Middle frontal gyrus (tissue), 1 donor: ENCODE measurements around the gene KRTAP21-3.
"Not testable (repeated sequence)": the region's sequence is repeated elsewhere in the genome, so short reads cannot be mapped to it uniquely, and the experiment has no call there.

Experiments used
- DNase-seq: peaks from one replicate; pipeline ENCODE4 v3.0.0-alpha.2; 2015; ENCODE audit warnings: low spot score; ENCODE audit errors: extremely low spot score

Gene KRTAP21-3, protein sequence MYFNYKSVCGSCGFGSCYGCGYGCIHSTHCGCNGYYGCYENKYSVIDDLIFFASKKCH

DNA sequence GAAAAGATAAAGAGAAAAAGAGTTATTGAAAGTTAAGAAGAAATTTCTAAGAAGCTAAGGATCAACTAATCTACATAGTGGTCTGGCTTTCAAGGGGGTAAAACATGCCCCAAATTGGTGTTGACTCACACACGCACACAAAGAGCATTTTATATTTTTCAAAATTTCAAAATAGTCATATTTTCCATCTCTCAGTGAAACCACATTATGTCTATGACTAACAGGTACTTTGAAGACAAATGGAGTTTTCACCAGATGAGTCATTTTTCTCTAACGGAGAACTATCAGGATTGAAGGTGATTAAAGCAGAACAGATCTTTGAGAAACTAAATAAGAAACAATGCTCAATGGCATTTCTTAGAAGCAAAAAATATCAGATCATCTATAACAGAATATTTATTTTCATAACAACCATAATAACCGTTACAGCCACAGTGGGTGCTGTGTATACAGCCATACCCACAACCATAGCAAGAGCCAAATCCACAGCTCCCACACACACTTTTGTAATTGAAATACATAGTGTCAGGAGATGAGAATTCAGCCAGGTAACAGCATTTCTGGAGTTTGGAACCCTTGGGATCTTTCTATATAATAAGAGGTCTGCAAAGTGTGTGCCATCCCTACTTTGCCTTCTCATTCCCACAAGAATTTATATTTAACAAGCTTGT is at the start of gene KRTAP21-3:
KRTAP21-3 (minus strand) TSS at position 539 of the 671 bp plus-strand sequence; CDS start at position 521, 18 bp downstream.
- no peak for DNase-seq

DNA sequence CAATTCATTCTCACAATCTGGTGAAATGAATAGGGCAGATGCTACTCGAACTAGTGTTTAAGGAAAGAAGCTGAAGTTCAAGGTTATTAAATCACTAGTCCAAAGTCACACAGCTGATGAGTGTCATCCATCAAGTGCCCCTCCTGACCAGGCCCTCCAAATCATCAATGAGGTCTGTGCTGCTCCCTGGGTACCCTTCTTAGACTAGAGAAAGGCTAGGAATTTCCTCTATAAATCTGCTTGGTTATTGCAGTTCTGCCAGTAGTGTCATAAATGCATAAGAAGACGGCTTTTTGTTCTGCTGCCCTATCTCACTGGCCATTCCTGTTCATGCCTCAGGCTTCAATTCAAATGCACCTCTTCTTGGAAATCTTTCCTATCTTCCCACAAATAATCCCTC is 42.2 kb upstream of the KRTAP21-3 start:
- no peak for DNase-seq

DNA sequence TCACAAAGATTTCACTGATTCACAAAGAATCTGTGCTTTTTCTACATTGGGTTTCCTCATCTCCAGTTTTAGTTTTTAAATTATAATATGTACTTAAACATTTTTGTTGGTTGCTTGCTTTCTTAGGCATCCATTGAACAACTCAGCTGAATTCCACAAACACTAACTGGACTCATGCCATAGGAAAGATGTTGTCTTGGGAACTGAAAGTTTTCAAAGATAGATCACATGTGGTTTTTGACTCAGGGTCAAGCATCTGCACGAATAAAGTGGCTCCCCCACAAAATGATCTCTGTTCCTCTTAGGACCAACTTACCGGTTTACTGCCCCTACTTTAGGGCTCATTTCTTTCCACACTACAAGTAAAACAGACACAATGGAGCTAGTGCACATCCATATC is 39.7 kb upstream of the KRTAP21-3 start:
- no peak for DNase-seq

DNA sequence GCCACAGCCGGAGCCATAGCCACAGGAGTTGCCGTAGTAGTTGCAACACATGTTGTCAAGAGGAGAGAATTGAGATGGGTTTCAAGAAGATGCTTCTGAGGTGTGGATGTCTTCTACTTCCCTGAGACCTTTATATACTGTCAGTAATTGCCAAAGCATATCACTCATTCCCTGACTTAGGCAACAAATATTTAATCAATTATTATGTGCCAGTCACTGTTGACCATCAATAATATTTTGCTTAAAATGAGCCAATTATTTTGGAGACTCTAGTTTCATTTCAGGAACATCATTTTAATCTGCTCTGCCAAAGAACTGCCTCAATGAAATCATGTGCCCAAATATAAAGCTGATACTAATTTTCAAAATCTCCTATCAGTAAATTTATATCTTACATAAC is 36.8 kb upstream of the KRTAP21-3 start, which contains the start of gene KRTAP21-1:
KRTAP21-1 (minus strand) TSS at position 101 of the 400 bp plus-strand sequence; CDS start at position 51, 50 bp downstream.
- not testable (repeated sequence) for DNase-seq

DNA sequence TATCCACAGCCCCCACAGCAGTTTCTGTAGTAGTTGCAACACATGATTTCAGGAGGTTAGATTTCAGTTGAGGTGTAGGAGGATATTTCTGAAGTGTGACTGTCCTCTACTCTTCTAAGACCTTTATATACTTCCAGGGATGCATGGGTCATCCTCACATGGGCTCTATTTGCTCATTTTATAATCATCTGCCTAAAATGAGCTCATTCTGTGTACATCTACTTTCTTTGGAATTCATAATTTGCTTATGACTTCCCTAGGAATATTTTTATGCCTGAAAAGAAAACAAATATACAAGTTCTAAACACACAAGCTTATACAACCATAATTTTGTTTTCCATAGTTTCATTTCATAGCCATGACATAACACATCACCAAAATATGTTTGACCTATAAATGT is 28.6 kb upstream of the KRTAP21-3 start, which contains the start of gene KRTAP21-2:
KRTAP21-2 (minus strand) TSS at position 101 of the 400 bp plus-strand sequence; CDS start at position 44, 57 bp downstream.
- DNase-seq = no peak

DNA sequence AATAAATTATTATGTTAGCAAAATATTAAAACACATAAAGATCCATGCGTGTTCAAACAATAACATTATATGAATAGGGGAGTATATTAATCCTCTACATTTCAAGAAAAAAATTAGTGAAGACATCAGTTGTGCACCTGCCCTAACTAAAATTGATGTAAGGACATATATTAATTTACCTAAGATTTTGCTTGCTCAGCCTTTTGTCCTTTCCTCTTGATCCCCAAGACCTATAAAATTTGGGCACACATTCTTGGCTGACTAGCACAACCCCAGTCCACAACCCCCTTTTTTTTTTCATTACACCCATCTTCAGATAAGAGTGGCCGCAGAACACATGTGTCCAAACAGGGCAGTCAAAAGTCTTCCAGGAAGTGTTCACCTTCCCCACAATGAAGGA is 21.9 kb upstream of the KRTAP21-3 start:
- no peak for DNase-seq

DNA sequence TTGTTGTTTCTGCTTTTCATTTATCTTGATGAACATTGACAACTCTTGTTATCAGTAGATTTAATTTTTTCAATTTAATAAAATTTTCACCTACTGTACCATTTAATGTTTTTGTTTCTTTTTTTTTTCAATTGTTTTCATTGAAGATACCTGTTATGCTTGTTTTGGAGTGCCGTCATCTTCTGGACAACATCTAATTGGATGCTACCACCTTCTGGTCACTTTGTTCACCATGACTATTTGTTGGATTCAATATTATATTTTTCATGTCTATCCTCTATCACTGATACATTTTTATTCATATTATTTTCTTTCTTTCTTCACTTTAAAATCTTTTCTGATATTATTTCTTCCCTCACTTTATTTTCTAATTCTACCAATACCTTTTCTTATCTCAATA is 14.4 kb upstream of the KRTAP21-3 start:
- no peak for DNase-seq

DNA sequence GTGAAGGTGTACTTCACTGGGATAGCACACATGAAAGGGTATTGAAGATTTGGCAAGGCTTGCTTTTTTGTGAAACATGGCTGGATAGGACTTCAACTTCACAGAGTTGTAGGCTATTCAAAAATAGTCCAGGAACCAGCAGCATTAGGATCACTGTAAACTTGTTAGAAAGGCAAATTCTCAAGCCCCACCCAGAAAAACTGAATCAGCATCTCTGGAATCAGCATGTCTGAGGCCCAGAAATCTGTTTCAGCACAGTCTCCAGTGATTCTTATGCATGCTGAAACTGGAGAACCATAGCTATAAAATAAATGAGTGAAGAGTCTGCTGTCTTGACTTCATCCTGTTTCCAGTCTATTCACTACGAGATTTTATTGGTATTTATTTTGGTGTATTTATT is 8.1 kb upstream of the KRTAP21-3 start:
- no peak for DNase-seq

DNA sequence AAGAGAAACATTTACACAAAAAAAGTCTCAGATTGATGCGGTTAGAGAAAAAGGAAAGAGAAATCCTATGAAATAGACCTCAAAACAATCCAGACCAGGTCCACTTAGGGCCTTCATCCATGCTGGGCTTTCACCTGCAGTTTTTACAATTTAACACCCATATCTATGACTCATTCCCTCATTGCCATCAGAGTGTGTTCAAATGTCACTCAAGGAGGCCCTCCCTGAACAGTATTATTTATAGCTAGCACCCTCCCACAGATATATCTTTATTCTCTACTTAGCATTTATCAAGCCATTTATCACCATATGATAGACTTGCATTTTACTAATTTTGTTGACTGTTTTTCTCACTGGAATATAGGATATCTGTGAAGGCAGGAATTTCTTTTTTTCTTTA is 824 bp upstream of the KRTAP21-3 start:
- DNase-seq = no peak

DNA sequence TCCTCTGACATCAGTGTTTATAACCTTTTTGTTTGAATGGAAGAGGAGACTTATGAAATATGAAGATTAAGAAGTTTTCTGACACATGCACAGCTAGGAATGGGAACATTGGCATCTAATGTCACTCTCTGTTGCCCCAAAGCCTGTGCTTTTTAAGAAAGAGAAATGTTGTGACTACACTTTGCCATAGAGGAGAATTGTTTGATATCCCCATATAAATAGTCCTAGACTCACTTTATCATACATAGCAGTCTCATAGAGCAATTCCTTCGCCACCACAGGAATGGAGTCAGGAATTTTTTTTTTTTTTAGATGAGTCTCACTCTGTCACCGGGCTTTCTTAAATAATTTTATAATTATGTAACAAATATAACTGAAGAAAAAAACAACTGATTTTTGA is 1.5 kb downstream of the KRTAP21-3 start:
- DNase-seq = no peak

DNA sequence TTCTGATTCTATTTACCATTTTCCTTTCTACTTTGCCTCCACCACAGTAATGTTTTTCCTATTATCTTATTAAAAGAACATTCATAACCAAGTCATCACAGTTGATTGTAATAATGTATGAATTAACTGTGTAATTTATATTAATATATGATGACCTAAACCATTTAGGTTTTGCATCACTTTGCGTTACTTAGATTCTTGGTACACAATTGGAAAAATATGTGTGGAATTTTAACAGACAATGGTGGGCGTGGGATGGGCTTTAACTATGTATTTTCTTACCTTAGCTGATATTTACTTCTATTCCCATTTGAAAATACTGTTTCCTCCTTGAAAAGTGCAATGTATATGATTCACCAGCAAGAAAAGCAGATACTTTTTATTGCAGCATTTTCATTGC is 3.6 kb downstream of the KRTAP21-3 start:
- no peak for DNase-seq

DNA sequence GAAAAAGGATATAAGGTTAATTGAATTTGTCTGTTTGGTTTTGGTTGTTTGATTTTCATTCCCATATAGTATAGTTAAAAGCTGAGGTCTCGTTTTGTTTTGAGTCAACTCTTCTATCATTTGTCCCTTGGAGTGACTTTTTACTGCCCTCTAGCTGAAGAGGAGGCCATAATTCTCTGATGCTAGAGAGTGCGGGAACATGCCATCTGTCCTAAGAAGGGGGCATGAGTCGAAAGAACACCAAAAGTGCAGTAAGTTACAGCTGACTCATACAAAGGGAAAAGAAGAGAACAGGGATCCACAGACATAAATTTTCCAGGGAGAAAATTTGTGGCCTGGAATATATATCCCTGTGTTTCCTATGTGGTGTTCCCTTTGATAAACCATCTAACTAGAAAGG is 4.1 kb downstream of the KRTAP21-3 start:
- no peak for DNase-seq

DNA sequence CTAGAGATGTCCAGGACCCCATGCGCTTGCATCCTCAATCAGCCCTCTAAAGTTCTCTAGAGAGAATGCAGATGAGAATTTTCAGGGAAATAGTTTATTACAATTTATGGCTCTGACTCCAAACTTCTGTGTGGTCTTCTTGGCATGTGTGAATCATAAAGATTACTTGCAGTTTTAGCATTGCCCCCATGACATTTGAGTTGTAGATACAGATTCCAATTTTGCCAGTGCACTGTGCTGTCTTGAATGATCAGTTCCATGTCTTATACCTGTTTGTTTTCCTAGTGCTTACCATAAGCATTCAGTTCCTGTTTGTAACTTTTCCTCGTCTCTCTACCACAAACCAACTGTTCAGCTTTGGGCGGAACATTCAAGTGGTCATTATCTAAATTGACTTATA is 4.8 kb downstream of the KRTAP21-3 start:
- DNase-seq = no peak

DNA sequence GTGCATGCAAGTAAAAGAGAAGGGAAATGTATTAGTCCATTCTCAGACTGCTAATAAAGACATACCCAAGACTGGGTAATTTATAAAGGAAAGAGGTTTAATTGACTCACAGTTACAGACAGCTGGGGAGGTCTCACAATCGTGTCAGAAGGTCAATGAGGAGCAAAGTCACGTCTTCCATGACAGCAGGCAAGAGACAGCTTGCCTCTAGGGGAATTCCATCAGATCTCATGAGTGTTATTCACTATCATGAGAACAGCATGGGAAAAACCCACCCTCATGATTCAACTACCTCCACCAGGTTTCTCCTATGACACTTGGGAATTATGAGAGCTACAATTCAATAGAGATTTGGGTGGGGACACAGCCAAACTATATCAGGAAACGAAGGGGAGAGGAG is 8.1 kb downstream of the KRTAP21-3 start:
- no peak for DNase-seq

DNA sequence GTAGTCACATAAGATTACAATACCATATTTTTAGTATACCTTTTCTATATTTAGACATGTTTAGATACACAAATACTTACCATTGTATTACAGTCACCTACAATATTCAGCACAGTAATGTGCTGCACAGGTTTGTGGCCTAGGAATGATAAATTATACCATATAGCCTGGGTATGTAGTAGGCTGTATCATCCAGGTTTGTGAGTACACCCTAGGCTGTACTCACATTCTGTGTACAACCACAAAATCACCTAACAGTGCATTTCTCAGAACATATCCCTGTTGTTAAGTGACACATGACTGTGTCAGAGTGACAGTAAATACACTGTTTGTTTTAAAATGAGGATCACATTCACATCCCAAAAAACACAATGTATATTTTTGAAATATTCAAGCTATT is 11.2 kb downstream of the KRTAP21-3 start:
- no peak for DNase-seq

DNA sequence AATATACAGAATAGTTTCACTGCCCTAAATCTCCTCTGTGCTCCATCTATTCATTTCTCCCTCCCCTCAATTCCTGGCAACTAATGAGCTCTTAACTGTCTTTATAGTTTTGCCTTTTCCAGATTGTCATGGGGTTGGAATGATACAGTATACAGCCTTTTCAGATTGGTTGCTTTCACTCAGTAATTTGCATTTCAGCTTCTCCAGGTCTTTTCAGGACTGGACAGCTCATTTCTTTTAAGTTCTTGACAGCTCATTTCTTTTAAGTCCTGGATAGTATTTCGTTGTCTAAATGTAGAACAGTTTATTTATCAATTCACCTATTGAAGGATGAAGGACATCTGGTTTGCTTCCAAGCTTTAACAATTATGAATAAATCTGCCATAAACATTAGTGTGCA is 22.6 kb downstream of the KRTAP21-3 start:
- DNase-seq = no peak

DNA sequence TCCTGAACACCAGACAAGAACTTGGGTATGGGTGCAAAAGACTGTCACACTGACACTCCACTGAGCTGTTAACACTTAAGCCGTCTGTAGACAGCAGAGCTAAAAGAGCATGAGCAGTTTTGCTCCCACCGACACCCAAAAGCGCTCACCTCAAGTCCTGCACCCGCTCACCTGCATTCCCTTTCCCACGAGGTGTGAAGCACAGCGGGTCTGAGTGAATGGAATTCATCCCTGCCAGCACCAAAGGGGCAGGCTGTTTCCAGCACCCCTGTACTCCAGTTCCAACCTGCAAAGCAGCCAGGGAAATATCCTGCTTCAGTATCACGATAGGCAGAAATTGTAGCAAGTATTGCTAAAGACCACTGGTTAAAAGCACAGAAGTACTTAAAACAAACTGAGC is 28.8 kb downstream of the KRTAP21-3 start:
- no peak for DNase-seq

DNA sequence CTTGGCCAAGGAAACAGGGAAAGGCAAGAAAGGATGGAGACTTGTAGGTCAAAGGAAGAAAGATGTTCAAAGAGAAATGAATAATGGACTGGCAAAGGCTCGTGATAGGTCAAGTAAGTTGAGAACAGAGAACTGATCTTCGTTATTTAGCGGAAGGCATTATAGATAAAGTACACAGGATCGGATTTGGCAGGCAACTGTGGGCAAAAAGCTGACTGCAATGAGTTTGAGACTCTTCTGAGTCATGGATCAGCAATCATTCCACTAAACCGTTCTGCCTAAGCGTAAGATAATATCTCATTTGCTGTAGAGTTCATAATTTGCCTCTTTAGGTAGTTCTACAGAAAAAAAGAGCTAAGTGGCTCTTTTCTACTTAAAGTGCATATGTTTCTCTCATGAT is 34.1 kb downstream of the KRTAP21-3 start:
- no peak for DNase-seq

DNA sequence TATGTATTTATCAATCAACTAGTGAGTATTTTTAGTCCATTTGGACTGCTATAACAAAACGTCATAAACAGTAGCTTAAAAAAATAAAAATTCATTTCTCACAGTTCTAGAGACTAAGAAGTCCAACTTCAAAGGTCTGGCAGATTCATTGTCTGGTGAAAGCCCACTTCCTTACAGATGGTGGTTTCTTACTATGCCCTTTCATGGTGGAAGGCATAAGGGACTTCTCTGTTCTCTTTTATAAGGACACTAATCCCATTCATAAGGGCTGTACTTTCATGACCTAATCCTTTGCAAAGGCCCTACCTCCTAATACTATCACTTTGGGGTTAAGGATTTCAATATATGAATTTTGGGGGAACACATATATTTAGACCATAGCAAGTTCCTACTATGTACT is 38.0 kb downstream of the KRTAP21-3 start:
- DNase-seq = no peak

DNA sequence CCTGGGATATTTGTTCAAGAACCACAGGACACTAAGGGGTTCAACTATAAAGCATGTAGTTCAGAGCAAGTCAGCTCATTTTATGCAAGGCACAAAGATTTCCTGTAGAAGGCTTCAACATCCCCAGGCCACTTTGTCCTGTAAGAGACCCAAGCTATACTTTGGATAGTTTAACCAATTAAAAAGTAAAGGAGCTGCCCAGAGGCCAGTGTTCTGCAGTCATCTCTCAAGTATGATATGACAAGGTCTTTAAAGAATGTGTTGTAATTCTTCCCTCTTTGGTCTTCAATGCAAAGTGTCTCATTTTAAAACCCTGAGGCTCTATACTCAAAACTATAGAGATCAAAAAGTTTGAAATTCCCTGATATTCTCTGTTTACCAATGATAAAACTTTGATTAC is 41.8 kb downstream of the KRTAP21-3 start:
- DNase-seq = no peak

DNA sequence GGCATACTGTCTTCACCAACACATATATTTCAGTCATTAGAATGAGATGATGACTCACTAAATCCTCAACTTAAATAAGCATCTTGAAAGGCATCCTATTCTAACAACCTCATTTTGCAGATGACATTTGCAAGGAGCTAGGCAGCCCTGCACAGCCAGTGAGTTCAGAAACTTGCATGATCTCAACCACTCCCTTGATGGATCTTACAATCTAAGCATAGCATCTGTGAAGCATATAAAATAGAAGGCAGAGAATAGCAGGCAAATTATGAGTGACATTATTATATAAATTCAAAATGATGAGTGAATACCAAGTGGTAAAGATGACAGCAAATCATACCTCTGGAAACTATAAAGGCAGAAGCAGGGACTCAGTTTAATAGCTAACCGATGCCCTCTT is 44.3 kb downstream of the KRTAP21-3 start:
- no peak for DNase-seq

DNA sequence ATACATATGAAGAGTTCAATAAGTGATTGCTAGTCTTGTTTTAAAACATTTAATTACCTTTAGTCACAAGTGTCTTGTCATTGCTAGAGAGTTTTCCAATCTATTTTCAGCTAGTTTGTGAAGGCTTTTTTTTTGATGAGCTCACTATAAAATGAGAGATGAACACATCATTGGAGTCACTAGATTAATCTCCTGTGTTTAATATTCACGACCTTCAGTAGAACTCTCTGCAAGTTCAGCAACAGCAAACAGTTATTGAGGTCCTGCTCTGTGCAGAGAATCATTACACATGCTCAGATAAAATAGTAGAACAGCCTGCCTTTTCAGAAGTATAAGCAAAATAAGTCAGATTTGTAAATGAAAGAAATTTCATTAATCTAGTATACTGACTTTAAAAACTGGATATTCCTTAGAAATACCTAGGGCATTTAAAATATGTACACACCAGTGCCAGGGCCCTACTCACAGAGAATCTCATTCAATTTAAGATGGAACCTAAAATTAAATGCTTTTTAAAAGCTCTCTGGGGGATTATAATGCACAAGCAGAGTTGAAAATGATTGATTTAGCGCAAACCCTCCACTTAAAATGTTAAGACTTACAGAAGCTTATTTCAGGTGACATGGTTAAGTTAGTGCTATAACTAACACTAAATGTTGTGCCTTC is 45.5 kb downstream of the KRTAP21-3 start:
- no peak for DNase-seq

DNA sequence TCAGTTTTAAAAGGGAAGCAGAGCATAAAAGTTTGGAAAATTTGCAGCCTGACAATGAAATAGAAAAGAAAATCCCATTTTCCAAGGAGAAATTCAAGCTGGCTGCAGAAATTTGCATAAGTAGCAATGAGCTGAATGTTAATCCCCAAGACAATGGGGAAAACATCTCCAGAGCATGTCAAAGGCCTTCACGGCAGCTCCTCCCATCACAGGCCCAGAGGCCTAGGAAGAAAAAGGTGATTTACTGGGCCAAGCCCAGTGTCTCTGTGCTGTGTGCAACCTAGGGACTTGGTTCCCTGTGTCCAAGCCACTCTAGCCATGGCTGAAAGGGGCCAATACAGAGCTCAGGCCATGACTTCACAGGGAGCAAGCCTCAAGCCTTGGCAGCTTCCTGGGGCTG is 49.8 kb downstream of the KRTAP21-3 start:
- no peak for DNase-seq
